ENCODE results near the gene SFXN5. TPM values are rescaled to one million over a fixed set of nuclear protein-coding genes. Genes with fewer than 3 reads are reported as not detected.

The SFXN5 gene
- total and polyA plus RNA-seq, 2 of the 8 experiments (the other 6 are each of a cell fraction or from before 2014, with no cell fraction given) = 29.3 to 33.1 TPM

GRCh38 chr2:72943540-72944395 lies 127.7 kb downstream of the SFXN5 start:
- DNase-seq (ENCODE audit: low read depth in 1 of 2, low spot score in 2 of 2) = no peak
- Histone ChIP-seq H3K79me2 (ENCODE audit: control insufficient read depth in 1 of 2, insufficient read depth in 2 of 2, low read length in 2 of 2) (no peaks in the 10 kb centered on the region), H2BK15ac (ENCODE audit: low read length) (0 out of 2 replicates have a peak overlapping the region, but pooled peaks have one; percentile 61), H4K91ac (replicated peaks; ENCODE audit: insufficient read length, low read length) (no peak overlapping the region), H3K56ac (replicated peaks; ENCODE audit: insufficient read length, low read depth, low read length) (no peak overlapping the region), H2AK5ac (ENCODE audit: low read depth, low read length) (no peak overlapping the region), H3K18ac (ENCODE audit: extremely low read depth, low read length) (no peak overlapping the region), H3K4me3 (ENCODE audit: extremely low read depth in 1 of 4, insufficient read depth in 2 of 4, low read depth in 3 of 4, low read length in 4 of 4) (no peak overlapping the region), H3K27ac (ENCODE audit: low read depth, low read length) (no peak overlapping the region), H3K4ac (replicated peaks; ENCODE audit: insufficient read length, low read depth, low read length) (no peak overlapping the region), H3K4me2 (ENCODE audit: insufficient read depth in 1 of 2, low read depth in 2 of 2, low read length in 2 of 2) (no peak overlapping the region), H3K9me3 (ENCODE audit: insufficient read depth in 2 of 2, low read depth in 1 of 2, low read length in 1 of 2) (no peaks in the 10 kb centered on the region), H3K23ac (ENCODE audit: insufficient read length) (no peak overlapping the region), H2AFZ (ENCODE audit: low read length) (no peak overlapping the region), H3K9ac (replicated peaks in 1 of 4; ENCODE audit: extremely low read depth in 1 of 4, low read depth in 3 of 4, low read length in 3 of 4) (no peak overlapping the region), H2BK20ac (ENCODE audit: low read length) (no peak overlapping the region), H2BK12ac (ENCODE audit: low read depth, low read length) (no peak overlapping the region), H4K5ac (ENCODE audit: insufficient read length, low read depth, low read length) (no peak overlapping the region), H4K20me1 (replicated peaks in 1 of 2; ENCODE audit: control insufficient read depth in 1 of 2, insufficient read depth in 2 of 2, low read length in 2 of 2) (no peaks in the 10 kb centered on the region), H4K8ac (ENCODE audit: extremely low read depth, insufficient read depth, low read length) (no peak overlapping the region), H3K27me3 (replicated peaks in 1 of 4; ENCODE audit: control insufficient read depth in 3 of 4, extremely low read depth in 1 of 4, insufficient read depth in 3 of 4, low read length in 3 of 4) (peaks cover 0 to 5% (median under 1%) of the 10 kb centered on the region in 4 experiments; a peak in 1 of 7 replicates), H3K79me1 (ENCODE audit: low read depth, low read length) (no peaks in the 10 kb centered on the region), H2BK5ac (ENCODE audit: low read depth, low read length) (0 out of 2 replicates have a peak overlapping the region, but pooled peaks have one; percentile 13), H3K14ac (ENCODE audit: insufficient read length) (no peak overlapping the region), H3K4me1 (replicated peaks in 1 of 4; ENCODE audit: control insufficient read depth in 3 of 4, insufficient read depth in 4 of 4, low read length in 3 of 4) (peaks cover 0 to 13% (median 2%) of the 10 kb centered on the region in 4 experiments; a peak in 2 of 7 replicates), H3K36me3 (ENCODE audit: control insufficient read depth in 2 of 4, insufficient read depth in 4 of 4, low read length in 3 of 4) (no peaks in the 10 kb centered on the region), H2BK120ac (replicated peaks; ENCODE audit: low read depth, low read length) (no peak overlapping the region), H3K23me2 (ENCODE audit: low read depth, low read length) (no peaks in the 10 kb centered on the region)
- ChIA-PET POLR2A (ENCODE audit: partially characterized antibody) (interaction anchor here (2.0 kb wide), 1 partner anchor 8 kb away, joined by 6 read pairs; no protein-coding TSS in a partner anchor), CTCF (ENCODE audit: partially characterized antibody) (interaction anchor here (0.5 to 25.6 kb wide), 8 partner anchors 8 to 86 kb away, joined by 3 to 490 read pairs (median 5); no protein-coding TSS in a partner anchor)
- no peak for FAIRE-seq
- 85% methylated on average over 7 of the region's 7 CpGs; no CpG with 5 or more reads in 1 of the 2 experiments for WGBS, 2 experiments (ENCODE audit: extremely low coverage in 1 of 2, insufficient coverage in 1 of 2, insufficient read length in 1 of 2, insufficient replicate concordance in 2 of 2, low coverage in 1 of 2, low lambda C conversion rate in 2 of 2, missing lambda C conversion rate in 1 of 2)
- TF ChIP-seq TAF1 (IDR thresholded peaks at IDR 0.05; ENCODE audit: low read depth, low read length) (no peak), FOSL1 (IDR thresholded peaks at IDR 0.05; ENCODE audit: insufficient read depth, low read depth, low read length) (no peak), ATF2 (IDR thresholded peaks at IDR 0.05; ENCODE audit: low read length) (no peak), BCL11A (IDR thresholded peaks at IDR 0.05; ENCODE audit: low read depth in 2 of 2, low read length in 2 of 2) (no peak)
- TF ChIP-seq, protein P1, sequence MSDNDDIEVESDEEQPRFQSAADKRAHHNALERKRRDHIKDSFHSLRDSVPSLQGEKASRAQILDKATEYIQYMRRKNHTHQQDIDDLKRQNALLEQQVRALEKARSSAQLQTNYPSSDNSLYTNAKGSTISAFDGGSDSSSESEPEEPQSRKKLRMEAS (IDR thresholded peaks at IDR 0.05) = no peak
